GM12878 (cell line): ENCODE data around the gene CDC6. TPM values are rescaled to one million over a fixed set of nuclear protein-coding genes. Genes with fewer than 3 reads are reported as not detected.

Source experiments
- ATAC-seq: fragments of 200-7000 bp; cut with Tn5 transposase; 3 replicates; pipeline ENCODE4 v1.9.1; 2020; ENCODE audit warnings: mild to moderate bottlenecking, moderate library complexity
- BruUV-seq: library from RNA; stranded (reverse); fragments of 400-500 nt; replicated peaks from 2 replicates; lab custom pipeline; 2021; lab: Mats Ljungman, UMichigan
- CTCF ChIA-PET: fragments of 300-600 bp; sonication (Branson Sonifier 250); formaldehyde crosslinking; extraction: SDS; loops from one replicate; lab custom pipeline; 2021; ENCODE audit warnings: inconsistent platforms; lab: Yijun Ruan, JAX
- POLR2A ChIA-PET: fragments of 350-600 bp; formaldehyde crosslinking; extraction: SDS; loops from one replicate; lab custom pipeline; 2021; ENCODE audit warnings: inconsistent platforms; lab: Charles Lee
- RAD21 ChIA-PET: fragments of 300-600 bp; sonication (Branson Sonifier 250); formaldehyde crosslinking; loops from one replicate; lab custom pipeline; 2023; ENCODE audit warnings: antibody characterized with exemption; ENCODE audit not compliant: unreplicated experiment; lab: Charles Lee
- SMC1A ChIA-PET: fragments of 300-600 bp; sonication (Branson Sonifier 250); formaldehyde crosslinking; loops from one replicate; lab custom pipeline; 2023; ENCODE audit not compliant: unreplicated experiment, uncharacterized antibody; lab: Charles Lee
- DNase-seq: peaks from one replicate; pipeline ENCODE4 v3.0.0-alpha.2; 2011; ENCODE audit warnings: low read depth, low spot score
- FAIRE-seq: peaks from 3 replicates; lab custom pipeline; 2011; peaks lifted over from hg19 to GRCh38; lab: Jason Lieb, UNC
- H2AFZ ChIP-seq: 2 replicates; pipeline ENCODE4 v1.6.0; 2011; ENCODE audit warnings: low read depth, low read length, control low read depth; ENCODE audit not compliant: control insufficient read depth
- H3K27ac ChIP-seq: 2 replicates; pipeline ENCODE4 v1.5.1; 2011; ENCODE audit warnings: control low read depth; ENCODE audit not compliant: control insufficient read depth, insufficient read depth
- H3K27me3 ChIP-seq, 2 experiments: replicated peaks in 1 of 2; 2 replicates each; pipeline versions ENCODE4 v1.6.0 to v1.6.1; 2011; ENCODE audit warnings: low read length in 1 of 2; ENCODE audit not compliant: control insufficient read depth in 2 of 2, insufficient read depth in 2 of 2
- H3K36me3 ChIP-seq, 2 experiments: 2 replicates each; pipeline ENCODE4 v1.5.1; 2011; ENCODE audit warnings: low read length in 1 of 2; ENCODE audit not compliant: control insufficient read depth in 2 of 2, insufficient read depth in 2 of 2
- H3K4me1 ChIP-seq: 2 replicates; pipeline ENCODE4 v1.6.1; 2011; ENCODE audit warnings: mild to moderate bottlenecking, low read length, moderate library complexity, mixed read lengths; ENCODE audit not compliant: control insufficient read depth, insufficient read depth
- H3K4me2 ChIP-seq: 2 replicates; pipeline ENCODE4 v1.6.0; 2011; ENCODE audit warnings: control low read depth; ENCODE audit not compliant: control insufficient read depth, insufficient read depth
- H3K4me3 ChIP-seq: fragments of 200-600 bp; sonication (generic); 2 replicates; pipeline ENCODE4 v1.5.1; 2016
- H3K79me2 ChIP-seq: 2 replicates; pipeline ENCODE4 v1.6.0; 2011; ENCODE audit warnings: low read length; ENCODE audit not compliant: control insufficient read depth, insufficient read depth
- H3K9ac ChIP-seq: 2 replicates; pipeline ENCODE4 v1.8.0; 2011; ENCODE audit warnings: low read length, control low read depth, mixed read lengths; ENCODE audit not compliant: control insufficient read depth, insufficient read depth
- H3K9me3 ChIP-seq: replicated peaks from 3 replicates; pipeline ENCODE4 v1.5.1; 2011; ENCODE audit warnings: mild to moderate bottlenecking, low read length; ENCODE audit not compliant: control insufficient read depth, insufficient read depth
- H4K20me1 ChIP-seq: 2 replicates; pipeline ENCODE4 v1.6.0; 2011; ENCODE audit not compliant: control insufficient read depth, insufficient read depth
- BCL3 ChIP-seq: IDR thresholded peaks from 2 replicates; pipeline ENCODE4 v1.6.1; 2011; ENCODE audit warnings: borderline replicate concordance, low read depth, mild to moderate bottlenecking, moderate library complexity, low read length; ENCODE audit not compliant: insufficient read depth, poor library complexity, severe bottlenecking
- CTCF ChIP-seq, 3 experiments: IDR thresholded peaks in 2 of 3; conservative IDR thresholded peaks in 1 of 3; 2 replicates each; pipeline ENCODE4 v1.5.1; 2011; ENCODE audit warnings: low read depth in 3 of 3, low read length in 3 of 3, mild to moderate bottlenecking in 3 of 3, control low read depth in 2 of 3, moderate library complexity in 2 of 3, inconsistent platforms in 1 of 3, mixed read lengths in 1 of 3; ENCODE audit not compliant: control insufficient read depth in 2 of 3, insufficient read depth in 1 of 3; ENCODE audit errors: extremely low read depth in 1 of 3
- FOXK2 ChIP-seq: fragments of 450-650 bp; IDR thresholded peaks from 2 replicates; pipeline ENCODE4 v1.6.1; 2017; ENCODE audit warnings: mild to moderate bottlenecking, moderate library complexity
- MEF2B ChIP-seq: fragments of 450-650 bp; IDR thresholded peaks from 2 replicates; pipeline ENCODE4 v1.6.1; 2018; ENCODE audit warnings: mild to moderate bottlenecking, moderate library complexity; ENCODE audit not compliant: partially characterized antibody, poor library complexity, severe bottlenecking
- RFX5 ChIP-seq: IDR thresholded peaks from 2 replicates; pipeline ENCODE4 v1.6.1; 2011; ENCODE audit warnings: low read depth, low read length, improper control_type of control experiment
- SPI1 ChIP-seq: IDR thresholded peaks from 2 replicates; pipeline ENCODE4 v1.6.1; 2011; ENCODE audit warnings: low read depth, mild to moderate bottlenecking, low read length, moderate library complexity, borderline replicate concordance; ENCODE audit not compliant: insufficient read depth
- SUPT20H ChIP-seq: IDR thresholded peaks from 2 replicates; pipeline ENCODE4 v1.6.1; 2011; ENCODE audit warnings: low read depth, mild to moderate bottlenecking, low read length, moderate library complexity, borderline replicate concordance; ENCODE audit not compliant: control insufficient read depth
- ZZZ3 ChIP-seq: IDR thresholded peaks from 2 replicates; pipeline ENCODE4 v1.6.1; 2011; ENCODE audit warnings: low read depth; ENCODE audit not compliant: control insufficient read depth, insufficient read length
- WGBS: methylation state at CpG from one replicate; pipeline ENCODE4 v1.1.6; 2016; ENCODE audit warnings: low lambda C conversion rate; ENCODE audit not compliant: insufficient replicate concordance, insufficient coverage; ENCODE audit errors: missing lambda C conversion rate; 5-methylcytosine and 5-hydroxymethylcytosine counted together
- in situ Hi-C: fragments of 300-500 bp; cut with MboI; formaldehyde crosslinking; loops from 9 replicates; pipeline ENCODE4 v1.14.3; 2018; ENCODE audit warnings: mixed read lengths
- intact Hi-C: fragments of 100-400 bp; cut with micrococcal nuclease; formaldehyde crosslinking; loops from one replicate; pipeline ENCODE4 v1.14.2; 2022; ENCODE audit not compliant: unreplicated experiment
- polyA plus RNA-seq, 11 experiments: library from polyadenylated mRNA; depleted of rRNA in 4 of 11; unstranded in 6 of 11; stranded (reverse) in 5 of 11; fragments of >200 nt; fragmentation: Nextera tagmentation in 4 of 11; fragmentation: Illumina TruSeq in 1 of 11; extraction: Ambion mirVana in 4 of 11; extraction: Trizol in 1 of 11; gene quantifications; 1 replicate in 1 of 11; 2 replicates in 10 of 11; pipeline versions ENCODE4 v1.2.1 to v1.2.3, GENCODE V29; 2011 to 2016; ENCODE audit warnings: inconsistent platforms in 2 of 11, missing spikeins in 2 of 11, low read depth in 1 of 11
- total RNA-seq, 4 experiments: library from RNA; depleted of rRNA in 3 of 4; stranded (reverse); fragments of >200 nt in 3 of 4; fragmentation: Illumina TruSeq in 1 of 4; extraction: Trizol in 1 of 4; gene quantifications; 2 replicates each; pipeline versions ENCODE4 v1.2.1 to v1.2.3, GENCODE V29; 2013 to 2021
- TF ChIP-seq, protein P1 (sequence below): fragments of 450-650 bp; IDR thresholded peaks from 2 replicates; pipeline ENCODE4 v1.6.1; 2016; ENCODE audit warnings: mild to moderate bottlenecking
- TF ChIP-seq, protein P2 (sequence below): IDR thresholded peaks from 2 replicates; pipeline ENCODE4 v1.6.1; 2012; ENCODE audit warnings: improper control_type of control experiment, low read depth, low read length; ENCODE audit not compliant: insufficient replicate concordance

Gene CDC6
- total and polyA plus RNA-seq, 10 of the 15 experiments (the other 5 are each of a cell fraction or from before 2014, with no cell fraction given): 13.3 to 60.9 (median 47.6) TPM

DNA sequence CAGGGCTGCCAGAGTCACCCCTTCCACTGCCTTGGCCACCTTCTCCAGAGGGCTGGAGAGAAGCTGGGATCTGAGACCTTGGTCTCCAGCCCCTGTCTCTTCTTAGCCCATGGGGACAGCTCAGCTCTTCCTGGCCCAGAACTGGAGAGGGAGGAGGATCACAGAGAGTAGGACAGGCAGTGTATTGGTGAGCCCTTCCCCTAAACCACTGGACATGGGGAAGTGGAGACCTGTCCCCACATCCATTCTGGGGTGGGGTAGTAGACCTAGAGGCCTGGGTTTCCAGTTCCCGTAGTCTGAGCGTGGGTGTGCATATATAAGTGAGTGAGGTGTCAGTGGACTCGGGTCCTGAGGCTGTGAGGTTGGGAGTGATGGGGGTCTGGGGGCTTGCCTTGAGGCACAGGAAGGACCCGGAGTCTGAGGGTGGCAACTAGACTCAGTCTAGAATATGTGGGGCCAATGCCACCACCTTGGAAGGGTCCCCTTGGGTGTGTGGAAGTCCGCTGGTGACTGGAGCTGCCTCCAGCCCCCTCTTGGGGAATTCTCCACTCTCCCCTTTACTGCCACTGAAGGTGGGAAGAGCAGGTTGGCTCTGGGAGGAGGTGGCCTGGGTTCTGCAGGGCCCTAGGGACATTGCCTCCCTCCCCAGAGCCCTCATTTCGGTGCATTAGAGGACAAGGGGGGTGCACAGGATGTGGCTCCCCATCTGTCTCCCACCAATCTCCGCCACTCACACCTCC, 56.9 kb downstream of the CDC6 start:
- peak overlapping the region; percentile 19; the same call in 1 of the 2 replicates for H3K9ac ChIP-seq
- TF ChIP-seq ZZZ3 (no peak), SPI1 (peak; percentile 40; the same call in 1 of the 2 replicates), BCL3 (peak; percentile 7), RFX5 (no peak), CTCF (IDR thresholded peaks at IDR 0.05 in 2 of 3, conservative IDR thresholded peaks at IDR 0.05 in 1 of 3; ENCODE audit: control insufficient read depth in 2 of 3, extremely low read depth in 1 of 3, insufficient read depth in 1 of 3, low read depth in 3 of 3, low read length in 3 of 3) (no peak), MEF2B (peak; percentile 89), SUPT20H (no peak), FOXK2 (no peak)
- TF ChIP-seq, protein P1, sequence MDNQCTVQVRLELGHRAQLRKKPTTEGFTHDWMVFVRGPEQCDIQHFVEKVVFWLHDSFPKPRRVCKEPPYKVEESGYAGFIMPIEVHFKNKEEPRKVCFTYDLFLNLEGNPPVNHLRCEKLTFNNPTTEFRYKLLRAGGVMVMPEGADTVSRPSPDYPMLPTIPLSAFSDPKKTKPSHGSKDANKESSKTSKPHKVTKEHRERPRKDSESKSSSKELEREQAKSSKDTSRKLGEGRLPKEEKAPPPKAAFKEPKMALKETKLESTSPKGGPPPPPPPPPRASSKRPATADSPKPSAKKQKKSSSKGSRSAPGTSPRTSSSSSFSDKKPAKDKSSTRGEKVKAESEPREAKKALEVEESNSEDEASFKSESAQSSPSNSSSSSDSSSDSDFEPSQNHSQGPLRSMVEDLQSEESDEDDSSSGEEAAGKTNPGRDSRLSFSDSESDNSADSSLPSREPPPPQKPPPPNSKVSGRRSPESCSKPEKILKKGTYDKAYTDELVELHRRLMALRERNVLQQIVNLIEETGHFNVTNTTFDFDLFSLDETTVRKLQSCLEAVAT: no peak
- TF ChIP-seq, protein P2, sequence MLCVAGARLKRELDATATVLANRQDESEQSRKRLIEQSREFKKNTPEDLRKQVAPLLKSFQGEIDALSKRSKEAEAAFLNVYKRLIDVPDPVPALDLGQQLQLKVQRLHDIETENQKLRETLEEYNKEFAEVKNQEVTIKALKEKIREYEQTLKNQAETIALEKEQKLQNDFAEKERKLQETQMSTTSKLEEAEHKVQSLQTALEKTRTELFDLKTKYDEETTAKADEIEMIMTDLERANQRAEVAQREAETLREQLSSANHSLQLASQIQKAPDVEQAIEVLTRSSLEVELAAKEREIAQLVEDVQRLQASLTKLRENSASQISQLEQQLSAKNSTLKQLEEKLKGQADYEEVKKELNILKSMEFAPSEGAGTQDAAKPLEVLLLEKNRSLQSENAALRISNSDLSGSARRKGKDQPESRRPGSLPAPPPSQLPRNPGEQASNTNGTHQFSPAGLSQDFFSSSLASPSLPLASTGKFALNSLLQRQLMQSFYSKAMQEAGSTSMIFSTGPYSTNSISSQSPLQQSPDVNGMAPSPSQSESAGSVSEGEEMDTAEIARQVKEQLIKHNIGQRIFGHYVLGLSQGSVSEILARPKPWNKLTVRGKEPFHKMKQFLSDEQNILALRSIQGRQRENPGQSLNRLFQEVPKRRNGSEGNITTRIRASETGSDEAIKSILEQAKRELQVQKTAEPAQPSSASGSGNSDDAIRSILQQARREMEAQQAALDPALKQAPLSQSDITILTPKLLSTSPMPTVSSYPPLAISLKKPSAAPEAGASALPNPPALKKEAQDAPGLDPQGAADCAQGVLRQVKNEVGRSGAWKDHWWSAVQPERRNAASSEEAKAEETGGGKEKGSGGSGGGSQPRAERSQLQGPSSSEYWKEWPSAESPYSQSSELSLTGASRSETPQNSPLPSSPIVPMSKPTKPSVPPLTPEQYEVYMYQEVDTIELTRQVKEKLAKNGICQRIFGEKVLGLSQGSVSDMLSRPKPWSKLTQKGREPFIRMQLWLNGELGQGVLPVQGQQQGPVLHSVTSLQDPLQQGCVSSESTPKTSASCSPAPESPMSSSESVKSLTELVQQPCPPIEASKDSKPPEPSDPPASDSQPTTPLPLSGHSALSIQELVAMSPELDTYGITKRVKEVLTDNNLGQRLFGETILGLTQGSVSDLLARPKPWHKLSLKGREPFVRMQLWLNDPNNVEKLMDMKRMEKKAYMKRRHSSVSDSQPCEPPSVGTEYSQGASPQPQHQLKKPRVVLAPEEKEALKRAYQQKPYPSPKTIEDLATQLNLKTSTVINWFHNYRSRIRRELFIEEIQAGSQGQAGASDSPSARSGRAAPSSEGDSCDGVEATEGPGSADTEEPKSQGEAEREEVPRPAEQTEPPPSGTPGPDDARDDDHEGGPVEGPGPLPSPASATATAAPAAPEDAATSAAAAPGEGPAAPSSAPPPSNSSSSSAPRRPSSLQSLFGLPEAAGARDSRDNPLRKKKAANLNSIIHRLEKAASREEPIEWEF: peak; percentile 17

More for the DNA sequence above, 56.9 kb downstream of the CDC6 start:
- Histone ChIP-seq H3K4me2 (peak overlapping the region; percentile 65), H3K4me1 (peaks cover 46% of the 10 kb centered on the region), H4K20me1 (no peaks in the 10 kb centered on the region), H3K79me2 (peaks cover 54% of the 10 kb centered on the region), H2AFZ (no peak overlapping the region), H3K9me3 (no peaks in the 10 kb centered on the region), H3K27ac (no peak overlapping the region; the same call in 1 of the 2 replicates), H3K36me3 (peaks cover 7 to 22% of the 10 kb centered on the region in 2 experiments), H3K27me3 (no peaks in the 10 kb centered on the region), H3K4me3 (peak overlapping the region; percentile 8; the same call in 1 of the 2 replicates)
- SMC1A ChIA-PET: interaction anchor here (1.0 to 1.7 kb wide), 4 partner anchors 19 to 44 kb away, joined by 3 to 4 read pairs (median 4); no protein-coding TSS in a partner anchor
- no peak for FAIRE-seq
- BruUV-seq: no TSS peak
- 46% methylated on average over 7 of the region's 7 CpGs for WGBS
- CTCF ChIA-PET: interaction anchor here (0.9 to 3.6 kb wide), 3 partner anchors 9 to 41 kb away, joined by 3 to 16 read pairs (median 4); no protein-coding TSS in a partner anchor
- no peak for ATAC-seq
- POLR2A ChIA-PET: interaction anchor here (1.2 kb wide), 1 partner anchor 18 kb away, joined by 3 read pairs; no protein-coding TSS in a partner anchor
- RAD21 ChIA-PET: interaction anchor here (1.2 to 2.0 kb wide), 3 partner anchors 19 to 38 kb away, joined by 3 to 4 read pairs (median 4); no protein-coding TSS in a partner anchor
- no peak for DNase-seq
- in situ Hi-C loops: no loop called here
- intact Hi-C loops: no loop called here
